Measurements from ENCODE around the gene PANK4.

GRCh38 chr1:2554621-2555387 lies 28.4 kb upstream of the PANK4 start:
- peak; percentile 33; the same call in 1 of the 2 replicates for TF ChIP-seq CTCF (conservative IDR thresholded peaks at IDR 0.05)
- TF ChIP-seq EZH2 (IDR thresholded peaks at IDR 0.05; ENCODE audit: low read depth), result no peak
